Measurements from ENCODE around the gene CREG1.
"Not testable (repeated sequence)": the region's sequence is repeated elsewhere in the genome, so short reads cannot be mapped to it uniquely, and the experiment has no call there.

Gene CREG1

GRCh38 chr1:167563579-167564246, 10.2 kb upstream of the CREG1 start:
- FAIRE-seq = no peak

DNA sequence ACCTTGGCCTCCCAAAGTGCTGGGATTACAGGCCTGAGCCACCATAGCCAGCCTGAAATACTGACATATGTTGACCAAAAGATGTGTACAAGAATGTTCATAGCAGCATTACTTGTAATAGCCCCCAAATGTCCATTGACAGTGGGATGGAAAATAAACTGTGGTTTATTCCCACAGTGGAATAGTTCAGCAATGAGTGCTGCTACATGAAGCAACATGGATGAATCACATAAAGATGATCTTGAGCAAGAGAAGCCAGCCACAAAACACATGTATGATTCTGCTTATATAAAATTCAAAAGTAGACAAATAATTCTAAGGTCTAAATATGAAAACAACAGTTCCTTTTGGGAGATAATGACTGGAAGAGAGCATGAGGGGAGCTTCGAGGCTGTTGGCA, 9.1 kb upstream of the CREG1 start:
- no peak for FAIRE-seq

GRCh38 chr1:167561753-167562152, 8.2 kb upstream of the CREG1 start:
- no peak for FAIRE-seq

DNA sequence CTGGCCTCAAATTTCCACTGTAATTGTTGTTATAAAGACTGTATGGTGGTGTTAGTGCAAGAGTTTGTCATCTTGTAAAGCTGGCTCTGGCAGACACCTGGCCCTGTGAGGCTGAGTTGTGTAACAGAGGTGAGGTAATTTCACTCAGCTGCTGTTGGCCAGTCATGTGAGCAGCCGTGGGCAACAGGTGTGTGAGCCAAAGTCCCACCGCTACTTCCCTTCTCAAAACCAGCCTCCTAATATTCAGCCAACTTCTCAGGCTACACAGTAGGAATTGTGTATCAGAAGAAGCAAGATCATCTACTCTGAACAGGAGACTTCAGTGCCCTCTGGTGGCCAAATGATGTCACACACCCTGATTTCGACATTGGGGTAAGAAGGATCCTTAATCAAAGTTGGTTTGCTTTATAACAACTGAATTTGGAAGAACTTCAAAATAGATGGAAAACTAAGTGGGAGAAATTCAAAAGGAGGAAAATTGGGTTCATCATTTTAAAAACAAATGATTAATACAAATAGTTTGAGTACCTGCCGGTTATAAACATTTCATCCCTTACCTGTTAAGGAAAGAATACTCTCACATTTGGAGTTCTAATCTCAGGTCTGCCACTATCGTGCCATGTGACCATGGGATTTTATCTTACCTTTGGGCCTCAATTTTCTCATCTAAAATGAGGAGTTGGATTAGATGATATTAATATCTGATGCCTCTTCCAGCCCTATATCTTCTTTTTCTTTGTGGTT, 2.6 kb upstream of the CREG1 start:
- peak; percentile 97 for FAIRE-seq

DNA sequence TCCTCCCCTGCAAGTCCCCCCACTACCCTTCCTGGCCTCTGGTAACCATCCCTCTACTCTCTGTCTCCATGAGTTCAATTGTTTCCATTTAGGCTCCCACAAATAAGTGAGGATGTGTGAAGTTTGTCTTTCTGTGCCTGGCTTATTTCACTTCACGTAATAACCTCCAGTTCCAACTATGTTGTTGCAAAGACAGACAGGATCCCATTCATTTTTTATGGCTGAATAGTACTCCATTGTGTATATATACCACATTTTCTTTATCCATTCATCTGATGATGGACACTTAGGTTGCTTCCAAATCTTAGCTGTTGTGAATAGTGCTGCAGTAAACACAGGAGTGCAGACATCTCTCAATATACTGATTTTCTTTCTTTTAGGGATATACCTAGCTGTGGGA, 1.5 kb upstream of the CREG1 start:
- not testable (repeated sequence) for FAIRE-seq

DNA sequence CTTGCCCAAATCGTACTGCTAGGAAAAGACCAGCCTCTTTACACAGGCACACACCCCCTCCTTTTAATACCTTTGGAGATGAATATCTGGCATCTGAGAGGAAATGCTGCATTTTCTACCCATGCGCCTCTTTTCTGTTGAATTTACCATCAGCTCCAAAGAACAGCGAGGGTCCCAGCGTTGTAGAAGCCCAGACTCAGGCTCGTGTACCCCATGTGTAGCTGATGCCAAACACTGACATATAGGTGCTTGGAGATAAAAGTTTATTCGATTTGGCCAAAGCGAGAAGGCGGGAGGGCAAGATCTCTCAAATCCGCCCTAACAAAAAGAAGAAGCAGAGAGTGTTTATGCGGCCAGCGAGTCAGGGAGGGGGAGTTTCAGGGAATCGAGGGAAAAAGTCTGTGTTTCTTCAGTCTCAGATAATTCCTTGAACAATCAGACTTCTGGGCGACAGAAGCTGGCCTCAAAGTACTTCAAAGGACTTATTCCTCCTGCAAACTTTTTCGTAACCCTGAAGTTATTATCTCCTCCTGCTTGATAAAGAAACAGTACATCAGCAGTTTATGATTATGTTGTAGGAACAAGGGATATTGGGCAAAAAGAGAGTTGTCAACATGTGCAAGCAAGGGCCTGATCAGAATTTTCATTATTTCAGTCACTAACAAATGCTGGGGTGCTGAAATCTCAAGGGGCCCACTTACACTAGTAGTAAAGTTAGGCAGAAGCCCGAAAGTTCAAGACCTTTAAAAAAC, 642 bp upstream of the CREG1 start:
- FAIRE-seq = no peak

DNA sequence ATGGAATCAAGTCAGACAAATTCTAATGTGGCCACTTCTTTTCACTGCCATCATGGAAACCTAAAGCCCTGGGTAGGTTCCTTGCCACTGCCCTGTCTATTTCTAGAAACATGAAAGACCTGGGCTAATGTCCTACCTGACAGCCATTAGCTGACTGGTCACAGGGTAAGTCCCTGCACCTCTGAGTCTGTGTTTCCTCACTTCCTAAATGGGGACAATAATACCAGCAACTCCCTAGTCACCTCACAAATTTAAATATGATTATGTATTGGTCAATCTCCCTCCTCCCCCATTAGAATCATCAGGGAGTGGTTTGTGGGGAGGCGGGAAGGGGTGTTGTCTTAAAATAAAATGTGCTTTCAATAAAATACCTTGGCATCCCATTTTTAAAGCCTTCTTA, 2.2 kb downstream of the CREG1 start:
- no peak for FAIRE-seq

GRCh38 chr1:167548059-167548932, 5.3 kb downstream of the CREG1 start:
- FAIRE-seq = no peak

GRCh38 chr1:167546935-167547334, 6.6 kb downstream of the CREG1 start:
- no peak for FAIRE-seq

- FAIRE-seq = no peak
Observed at GRCh38 chr1:167545349-167545748, 8.2 kb downstream of the CREG1 start.

- FAIRE-seq = no peak
Observed at GRCh38 chr1:167544447-167545093, 9.0 kb downstream of the CREG1 start.

DNA sequence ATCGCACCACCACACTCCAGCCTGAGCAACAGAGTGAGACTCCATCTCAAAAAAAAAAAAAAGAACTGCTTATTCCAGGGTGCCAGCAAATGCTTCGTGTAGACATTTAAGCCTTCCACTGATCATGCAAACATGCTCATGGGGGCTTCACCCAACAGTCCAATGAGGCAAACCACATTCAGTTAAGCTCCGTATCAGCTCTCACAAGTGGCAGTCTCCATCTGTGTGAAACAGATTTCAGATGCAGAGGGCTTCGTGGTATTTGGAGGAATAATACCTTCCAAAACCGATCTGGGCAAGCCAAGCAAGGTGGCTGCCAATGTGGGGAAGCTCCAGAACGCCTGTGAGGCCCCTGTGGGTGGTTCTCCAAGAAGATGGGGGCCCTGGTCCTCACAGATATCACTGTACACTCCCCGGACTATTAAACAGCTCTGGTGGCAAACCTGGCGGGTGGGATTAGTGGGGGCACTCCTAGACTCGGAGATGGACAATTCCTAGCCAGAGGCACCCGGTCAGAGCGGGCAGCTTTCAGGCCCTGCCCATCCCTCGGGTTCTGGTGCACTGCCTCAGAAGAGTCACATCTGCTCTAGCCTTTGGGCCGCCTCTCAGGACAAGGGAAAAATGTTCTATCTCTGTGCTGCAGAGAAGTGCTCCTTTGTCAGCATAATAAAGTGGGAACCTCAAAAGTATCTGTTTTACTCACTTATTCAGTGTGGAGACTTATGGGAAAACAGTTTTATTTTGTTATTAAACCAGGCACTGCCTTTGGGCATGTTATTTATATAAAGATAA, 10.2 kb downstream of the CREG1 start:
- FAIRE-seq = no peak

GRCh38 chr1:167542109-167543032, 11.2 kb downstream of the CREG1 start:
- no peak for FAIRE-seq

- peak; percentile 15 for FAIRE-seq
Observed at GRCh38 chr1:167541610-167542009, 12.0 kb downstream of the CREG1 start.

GRCh38 chr1:167541003-167541402, 12.6 kb downstream of the CREG1 start:
- peak; percentile 56 for FAIRE-seq

DNA sequence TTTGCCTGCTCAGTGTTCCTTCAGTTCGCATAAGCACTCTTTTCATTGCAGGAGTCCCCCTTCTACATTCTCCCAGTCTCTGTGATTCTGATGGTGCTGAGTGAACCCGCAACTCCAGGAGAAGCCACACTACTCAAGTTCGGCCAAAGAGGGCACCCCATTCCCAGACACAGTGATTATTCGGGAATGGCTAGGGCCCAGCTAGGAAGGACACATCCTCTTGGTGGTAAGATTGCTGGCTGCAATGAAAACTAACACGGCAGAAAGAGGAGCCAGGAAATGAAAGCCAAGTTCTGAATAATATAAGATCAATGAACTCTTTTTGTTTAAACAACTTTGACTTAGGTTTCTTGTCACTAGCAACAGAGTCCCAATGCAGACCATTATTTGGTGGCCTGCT, 14.9 kb downstream of the CREG1 start:
- no peak for FAIRE-seq

DNA sequence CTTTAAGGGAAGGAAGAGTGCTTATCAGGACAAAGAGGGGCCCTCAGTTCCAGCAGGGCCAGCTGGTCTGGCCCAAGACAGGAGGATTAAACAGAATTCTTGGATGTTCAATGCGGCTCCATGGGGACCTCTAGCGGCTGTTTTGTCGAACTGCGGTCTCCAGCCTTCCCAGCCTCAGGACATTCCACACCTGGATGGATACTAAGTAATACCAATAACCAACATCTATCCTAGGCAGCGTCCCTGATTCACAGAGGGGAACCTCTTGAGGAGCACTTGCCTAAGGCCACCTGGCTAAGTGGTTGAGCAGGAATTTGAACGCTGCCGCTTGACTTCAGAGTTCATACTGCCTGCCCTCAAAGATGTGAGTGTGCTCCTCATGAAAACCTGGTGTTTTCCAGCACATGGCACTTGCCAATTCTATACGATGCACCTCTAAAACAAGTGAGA, 19.7 kb downstream of the CREG1 start:
- peak; percentile 68 for FAIRE-seq

DNA sequence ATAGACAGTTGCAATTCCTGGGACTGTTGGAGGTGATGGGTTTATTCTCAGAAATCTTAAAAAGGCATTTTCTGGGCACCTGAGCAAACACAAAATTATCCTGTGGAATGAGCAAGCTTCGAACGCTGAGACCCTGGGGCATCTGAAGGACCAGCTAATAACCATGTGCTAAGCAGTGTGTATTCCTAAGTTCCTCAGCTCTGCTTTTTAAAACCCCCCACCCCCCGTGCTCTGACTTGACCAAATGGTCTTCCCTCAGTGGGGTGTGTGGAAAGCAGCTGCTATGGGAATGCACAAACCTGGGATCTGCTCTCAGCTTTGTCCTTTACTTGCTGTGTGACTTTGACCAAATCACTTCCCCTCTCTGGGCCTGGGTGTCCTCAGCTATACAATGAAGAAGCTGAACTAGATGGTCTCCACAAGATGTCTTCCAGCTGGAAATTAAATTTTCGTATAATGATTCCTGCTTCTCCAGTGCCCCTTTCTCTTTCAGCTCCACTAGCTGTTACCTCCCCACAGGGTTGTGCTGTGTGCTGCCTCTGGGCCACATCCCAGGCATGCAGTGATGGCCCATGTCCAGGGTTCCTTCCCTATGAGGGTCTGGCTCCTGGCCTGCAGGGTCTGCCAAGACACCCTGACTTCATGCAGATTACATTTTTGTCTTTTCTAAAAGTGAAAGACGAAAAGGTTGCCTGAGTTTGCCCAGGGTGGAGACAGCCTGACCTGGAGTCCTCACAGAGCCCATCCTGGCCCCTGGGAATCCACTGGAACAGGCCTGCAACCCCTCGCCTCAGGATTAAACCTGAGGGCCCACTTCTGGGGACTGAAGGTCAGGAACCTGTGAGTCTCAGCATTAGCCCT, 20.4 kb downstream of the CREG1 start:
- no peak for FAIRE-seq

- FAIRE-seq = no peak
Observed at GRCh38 chr1:167532375-167532774, 21.2 kb downstream of the CREG1 start.
